Natural killer cell (primary cell): Measurements from ENCODE around the gene EPS8. TPM values are rescaled to one million over a fixed set of nuclear protein-coding genes. Genes with fewer than 3 reads are reported as not detected.

Source experiments
- ATAC-seq, 3 donors: fragments of 150-1000 bp in 2 of 3; fragments of 200-7000 bp in 1 of 3; cut with Tn5 transposase; 1 replicate in 1 of 3; 2 replicates in 2 of 3; pipeline ENCODE4 v1.10.0; 2021; ENCODE audit warnings: mild to moderate bottlenecking in 2 of 3, moderate library complexity in 2 of 3
- DNase-seq, 2 donors: peaks; one replicate each; pipeline versions ENCODE4 v3.0.0 to v3.0.0-alpha.2; 2013 to 2021; ENCODE audit warnings: mixed read lengths in 1 of 2
- H3K27ac ChIP-seq: one replicate; pipeline ENCODE4 v1.5.1; 2013; ENCODE audit warnings: mild to moderate bottlenecking, low read length
- H3K27me3 ChIP-seq: one replicate; pipeline ENCODE4 v1.6.1; 2013; ENCODE audit warnings: low read length; ENCODE audit not compliant: control insufficient read depth, insufficient read depth
- H3K36me3 ChIP-seq: one replicate; pipeline ENCODE4 v1.6.1; 2013; ENCODE audit warnings: low read length; ENCODE audit not compliant: control insufficient read depth, insufficient read depth
- H3K4me1 ChIP-seq: one replicate; pipeline ENCODE4 v1.6.1; 2013; ENCODE audit warnings: low read length; ENCODE audit not compliant: control insufficient read depth, insufficient read depth
- H3K4me3 ChIP-seq: one replicate; pipeline ENCODE4 v1.5.1; 2013; ENCODE audit warnings: low read length
- H3K9me3 ChIP-seq: one replicate; pipeline ENCODE4 v1.6.1; 2013; ENCODE audit warnings: low read length; ENCODE audit not compliant: control insufficient read depth, insufficient read depth
- H3K27ac Mint-ChIP-seq, 2 donors: one replicate each; pipeline ENCODE4 v1.8.0; 2022; ENCODE audit warnings: mild to moderate bottlenecking in 2 of 2, mixed read lengths in 2 of 2, moderate library complexity in 1 of 2
- H3K27me3 Mint-ChIP-seq, 2 donors: one replicate each; pipeline ENCODE4 v1.8.0; 2022; ENCODE audit warnings: low read depth in 2 of 2, mixed read lengths in 2 of 2
- H3K36me3 Mint-ChIP-seq: one replicate; pipeline ENCODE4 v1.8.0; 2022; ENCODE audit warnings: mixed read lengths
- H3K4me1 Mint-ChIP-seq, 2 donors: one replicate each; pipeline ENCODE4 v1.8.0; 2022; ENCODE audit warnings: mixed read lengths in 2 of 2
- H3K4me3 Mint-ChIP-seq: one replicate; pipeline ENCODE4 v1.8.0; 2022; ENCODE audit warnings: mild to moderate bottlenecking, moderate library complexity, mixed read lengths
- H3K9me3 Mint-ChIP-seq, 2 donors: one replicate each; pipeline ENCODE4 v1.8.0; 2022; ENCODE audit warnings: mixed read lengths in 2 of 2
- WGBS: methylation state at CpG from one replicate; pipeline ENCODE4 v1.1.7; 2013; ENCODE audit warnings: missing lambda C conversion rate; ENCODE audit not compliant: insufficient coverage; 5-methylcytosine and 5-hydroxymethylcytosine counted together
- intact Hi-C: fragments of 100-400 bp; cut with micrococcal nuclease; formaldehyde crosslinking; loops from one replicate; pipeline ENCODE4 v1.14.2; 2022
- total RNA-seq, 4 donors: library from RNA; stranded (reverse); fragments of 120-200 nt in 1 of 4; gene quantifications; one replicate each; pipeline versions ENCODE4 v1.2.3 to v1.2.4, GENCODE V29; 2013 to 2022
- TF ChIP-seq, protein P1 (sequence below): fragments of 200-600 bp; IDR thresholded peaks from one replicate; pipeline ENCODE4 v1.8.0; 2022; ENCODE audit warnings: antibody characterized with exemption

Gene EPS8
- total RNA-seq, 3 donors from 2014 or later (not counting 1 experiment from before 2014, with no cell fraction given): 1.5 to 2.6 (median 1.5) TPM

DNA sequence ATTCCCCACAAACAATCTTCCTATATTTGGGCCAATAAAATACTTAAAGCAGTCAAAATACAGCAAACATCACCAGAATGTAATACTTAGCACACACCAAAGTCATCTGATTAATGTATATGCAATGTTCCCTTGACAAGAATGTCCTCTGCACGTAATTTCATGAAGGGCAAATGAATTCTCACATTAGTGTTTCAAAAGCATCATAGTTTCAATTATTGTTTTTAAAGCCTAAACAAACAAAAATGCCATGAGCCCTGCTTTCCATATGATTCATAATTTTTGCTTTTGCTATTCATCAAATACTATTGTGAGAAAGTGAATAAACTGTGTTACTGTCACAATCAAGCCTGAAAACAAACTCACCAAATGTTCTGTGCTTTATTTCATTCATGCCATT lies 156.0 kb downstream of the EPS8 start:
- no peak overlapping the region for H3K4me3 ChIP-seq

DNA sequence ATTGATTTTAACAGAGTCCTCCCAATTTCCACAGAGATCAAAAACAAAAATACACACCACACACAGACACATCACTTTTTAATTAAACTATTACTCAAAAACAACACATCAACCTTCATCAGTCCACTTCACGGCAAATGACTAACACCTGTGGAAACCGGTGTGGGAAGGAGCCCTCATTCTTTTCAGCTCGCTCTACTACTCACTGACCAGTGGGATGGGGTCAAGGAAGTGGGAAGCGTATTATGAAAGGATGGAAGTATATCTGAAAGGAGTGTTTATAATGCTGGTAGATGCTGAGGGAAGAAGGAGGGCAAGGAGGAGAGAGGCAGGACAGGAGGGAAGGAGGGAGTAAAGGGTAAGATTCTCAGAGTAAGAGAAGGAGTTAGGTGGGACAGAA lies 156.5 kb downstream of the EPS8 start:
- no peaks in the 10 kb centered on the region for H3K9me3 Mint-ChIP-seq
- ATAC-seq (no peak), DNase-seq (no peak)
- TF ChIP-seq, protein P1, sequence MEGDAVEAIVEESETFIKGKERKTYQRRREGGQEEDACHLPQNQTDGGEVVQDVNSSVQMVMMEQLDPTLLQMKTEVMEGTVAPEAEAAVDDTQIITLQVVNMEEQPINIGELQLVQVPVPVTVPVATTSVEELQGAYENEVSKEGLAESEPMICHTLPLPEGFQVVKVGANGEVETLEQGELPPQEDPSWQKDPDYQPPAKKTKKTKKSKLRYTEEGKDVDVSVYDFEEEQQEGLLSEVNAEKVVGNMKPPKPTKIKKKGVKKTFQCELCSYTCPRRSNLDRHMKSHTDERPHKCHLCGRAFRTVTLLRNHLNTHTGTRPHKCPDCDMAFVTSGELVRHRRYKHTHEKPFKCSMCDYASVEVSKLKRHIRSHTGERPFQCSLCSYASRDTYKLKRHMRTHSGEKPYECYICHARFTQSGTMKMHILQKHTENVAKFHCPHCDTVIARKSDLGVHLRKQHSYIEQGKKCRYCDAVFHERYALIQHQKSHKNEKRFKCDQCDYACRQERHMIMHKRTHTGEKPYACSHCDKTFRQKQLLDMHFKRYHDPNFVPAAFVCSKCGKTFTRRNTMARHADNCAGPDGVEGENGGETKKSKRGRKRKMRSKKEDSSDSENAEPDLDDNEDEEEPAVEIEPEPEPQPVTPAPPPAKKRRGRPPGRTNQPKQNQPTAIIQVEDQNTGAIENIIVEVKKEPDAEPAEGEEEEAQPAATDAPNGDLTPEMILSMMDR: no peak
- 97% methylated on average over 4 of the region's 4 CpGs for WGBS
- Histone ChIP-seq H3K27ac (no peak overlapping the region), H3K36me3 (no peaks in the 10 kb centered on the region), H3K9me3 (no peaks in the 10 kb centered on the region), H3K4me3 (no peak overlapping the region), H3K27me3 (no peaks in the 10 kb centered on the region), H3K4me1 (no peaks in the 10 kb centered on the region)
- H3K4me3 Mint-ChIP-seq: no peak overlapping the region
- H3K27me3 Mint-ChIP-seq: peaks cover 0 to 4% of the 10 kb centered on the region in 2 donors
- no peak overlapping the region for H3K27ac Mint-ChIP-seq
- intact Hi-C loops: no loop called here
- no peaks in the 10 kb centered on the region for H3K4me1 Mint-ChIP-seq
- no peaks in the 10 kb centered on the region for H3K36me3 Mint-ChIP-seq

More for the DNA sequence above, 156.0 kb downstream of the EPS8 start:
- no peaks in the 10 kb centered on the region for H3K27me3 ChIP-seq
- ATAC-seq (no peak), DNase-seq (no peak)
- H3K4me3 Mint-ChIP-seq: no peak overlapping the region
- H3K27ac ChIP-seq: no peak overlapping the region
- H3K9me3 Mint-ChIP-seq: no peaks in the 10 kb centered on the region
- H3K27ac Mint-ChIP-seq: no peak overlapping the region
- no peaks in the 10 kb centered on the region for H3K36me3 ChIP-seq
- TF ChIP-seq, protein P1: no peak
- H3K4me1 ChIP-seq: no peaks in the 10 kb centered on the region
- H3K4me1 Mint-ChIP-seq: no peaks in the 10 kb centered on the region
- H3K9me3 ChIP-seq: no peaks in the 10 kb centered on the region
- intact Hi-C loops: no loop called here
- no peaks in the 10 kb centered on the region for H3K36me3 Mint-ChIP-seq
- peaks cover 0 to 4% of the 10 kb centered on the region in 2 donors for H3K27me3 Mint-ChIP-seq
- WGBS: 87% methylated on average over 1 of the region's 1 CpG

GRCh38 chr12:15631007-15631715 lies 158.0 kb downstream of the EPS8 start:
- Mint-ChIP-seq H3K4me3 (no peak overlapping the region), H3K27ac (no peak overlapping the region), H3K9me3 (no peaks in the 10 kb centered on the region), H3K4me1 (no peaks in the 10 kb centered on the region), H3K36me3 (no peaks in the 10 kb centered on the region), H3K27me3 (peaks cover 0 to 4% of the 10 kb centered on the region in 2 donors)
- no peak overlapping the region for H3K27ac ChIP-seq
- H3K4me3 ChIP-seq: no peak overlapping the region
- no peak for ATAC-seq
- H3K27me3 ChIP-seq: no peaks in the 10 kb centered on the region
- intact Hi-C loops: no loop called here
- no peak for DNase-seq
- H3K4me1 ChIP-seq: no peaks in the 10 kb centered on the region
- H3K9me3 ChIP-seq: no peaks in the 10 kb centered on the region
- no peaks in the 10 kb centered on the region for H3K36me3 ChIP-seq
- TF ChIP-seq, protein P1: no peak
- WGBS: 95% methylated on average over 6 of the region's 6 CpGs

- no peak for ATAC-seq
- TF ChIP-seq, protein P1: no peak
Observed at GRCh38 chr12:15629761-15630160, 159.4 kb downstream of the EPS8 start.

More at GRCh38 chr12:15629761-15630160, 159.4 kb downstream of the EPS8 start:
- Mint-ChIP-seq H3K36me3 (no peaks in the 10 kb centered on the region), H3K27me3 (peaks cover 0 to 4% of the 10 kb centered on the region in 2 donors), H3K4me1 (no peaks in the 10 kb centered on the region), H3K4me3 (no peak overlapping the region), H3K9me3 (no peaks in the 10 kb centered on the region), H3K27ac (no peak overlapping the region)
- no peaks in the 10 kb centered on the region for H3K4me1 ChIP-seq
- no peaks in the 10 kb centered on the region for H3K36me3 ChIP-seq
- H3K9me3 ChIP-seq: no peaks in the 10 kb centered on the region
- intact Hi-C loops: no loop called here
- no peak overlapping the region for H3K27ac ChIP-seq
- no CpG with 5 or more reads among the region's 3 CpGs for WGBS
- no peak overlapping the region for H3K4me3 ChIP-seq
- DNase-seq: no peak
- no peaks in the 10 kb centered on the region for H3K27me3 ChIP-seq
